AG10803 (cell line): ENCODE measurements around the gene SEPTIN2.
"Not testable (repeated sequence)": the region's sequence is repeated elsewhere in the genome, so short reads cannot be mapped to it uniquely, and the experiment has no call there.

ENCODE experiments used
- DNase-seq: peaks from one replicate; pipeline ENCODE4 v3.0.0; 2010; ENCODE audit warnings: low read depth
- H3K4me3 ChIP-seq: 2 replicates; pipeline ENCODE4 v1.5.1; 2011; ENCODE audit warnings: mild to moderate bottlenecking, low read length, control low read depth
- CTCF ChIP-seq: conservative IDR thresholded peaks from 2 replicates; pipeline ENCODE4 v1.5.1; 2011; ENCODE audit warnings: mild to moderate bottlenecking, low read length, control low read depth, inconsistent platforms

The SEPTIN2 gene

GRCh38 chr2:241359481-241360045 lies 43.8 kb downstream of the SEPTIN2 start:
- no peak overlapping the region for H3K4me3 ChIP-seq
- DNase-seq: no peak
- TF ChIP-seq CTCF: no peak

- DNase-seq: no peak
- no peak overlapping the region for H3K4me3 ChIP-seq
- no peak for TF ChIP-seq CTCF
These were observed 47.7 kb downstream of the SEPTIN2 start for GRCh38 chr2:241363426-241363825.

- no peak overlapping the region for H3K4me3 ChIP-seq
- DNase-seq: no peak
- TF ChIP-seq CTCF: no peak
These were observed 49.1 kb downstream of the SEPTIN2 start for GRCh38 chr2:241364781-241365180.

- H3K4me3 ChIP-seq: no peak overlapping the region
These were observed 51.0 kb downstream of the SEPTIN2 start for GRCh38 chr2:241366678-241367077.

GRCh38 chr2:241368643-241369042 lies 52.9 kb downstream of the SEPTIN2 start:
- no peak for TF ChIP-seq CTCF
- no peak overlapping the region for H3K4me3 ChIP-seq
- DNase-seq: no peak

More at GRCh38 chr2:241366678-241367077, 51.0 kb downstream of the SEPTIN2 start:
- no peak for TF ChIP-seq CTCF
- DNase-seq: no peak

- H3K4me3 ChIP-seq: no peak overlapping the region
- no peak for DNase-seq
- no peak for TF ChIP-seq CTCF
These were observed 56.8 kb downstream of the SEPTIN2 start for GRCh38 chr2:241372361-241372992.

GRCh38 chr2:241373446-241373845 lies 57.7 kb downstream of the SEPTIN2 start:
- no peak for TF ChIP-seq CTCF
- DNase-seq: no peak
- H3K4me3 ChIP-seq: no peak overlapping the region

GRCh38 chr2:241373906-241374305 lies 58.2 kb downstream of the SEPTIN2 start:
- not testable (repeated sequence) for DNase-seq

More at GRCh38 chr2:241373906-241374305, 58.2 kb downstream of the SEPTIN2 start:
- H3K4me3 ChIP-seq: not testable (repeated sequence)
